GM23338 (cell line): Measurements from ENCODE around the gene PVALEF. TPM values are rescaled to one million over a fixed set of nuclear protein-coding genes. Genes with fewer than 3 reads are reported as not detected.

Experiments
- ATAC-seq: fragments of 200-7000 bp; cut with Tn5 transposase; 3 replicates; pipeline ENCODE4 v1.9.1; 2020
- DNase-seq: peaks from one replicate; pipeline ENCODE4 v3.0.0-alpha.2; 2015; ENCODE audit warnings: low spot score
- H2AFZ ChIP-seq: fragments of 200-600 bp; sonication (generic); 2 replicates; pipeline ENCODE4 v1.8.0; 2016; ENCODE audit warnings: antibody characterized with exemption, mild to moderate bottlenecking, moderate library complexity
- H3F3A ChIP-seq: fragments of 200-600 bp; sonication (generic); replicated peaks from 2 replicates; pipeline ENCODE4 v1.8.0; 2017; ENCODE audit warnings: antibody characterized with exemption, mixed run types, low read depth
- H3K27ac ChIP-seq: fragments of 200-600 bp; sonication (generic); 2 replicates; pipeline ENCODE4 v1.6.1; 2016; ENCODE audit warnings: low read depth
- H3K27me3 ChIP-seq: fragments of 200-600 bp; sonication (generic); 2 replicates; pipeline ENCODE4 v1.8.0; 2016; ENCODE audit warnings: mild to moderate bottlenecking, mixed run types, moderate library complexity; ENCODE audit not compliant: insufficient read depth
- H3K36me3 ChIP-seq: fragments of 200-600 bp; sonication (generic); 2 replicates; pipeline ENCODE4 v1.8.0; 2016; ENCODE audit warnings: mild to moderate bottlenecking; ENCODE audit not compliant: insufficient read depth
- H3K4me1 ChIP-seq: fragments of 200-600 bp; sonication (generic); 2 replicates; pipeline ENCODE4 v1.8.0; 2016; ENCODE audit warnings: mild to moderate bottlenecking, moderate library complexity; ENCODE audit not compliant: insufficient read depth
- H3K4me2 ChIP-seq: fragments of 200-600 bp; sonication (generic); 2 replicates; pipeline ENCODE4 v1.7.1; 2017; ENCODE audit warnings: mixed run types
- H3K4me3 ChIP-seq: fragments of 200-600 bp; sonication (generic); 2 replicates; pipeline ENCODE4 v1.6.1; 2016; ENCODE audit warnings: mixed run types
- H3K79me2 ChIP-seq: fragments of 200-600 bp; sonication (generic); replicated peaks from 2 replicates; pipeline ENCODE4 v1.8.0; 2017; ENCODE audit warnings: mild to moderate bottlenecking; ENCODE audit not compliant: insufficient read depth
- H3K9me2 ChIP-seq: fragments of 200-600 bp; sonication (generic); 2 replicates; pipeline ENCODE4 v1.8.0; 2017; ENCODE audit not compliant: insufficient read depth
- H4K20me1 ChIP-seq: fragments of 200-600 bp; sonication (generic); replicated peaks from 2 replicates; pipeline ENCODE4 v1.8.0; 2017; ENCODE audit warnings: mild to moderate bottlenecking; ENCODE audit not compliant: insufficient read depth
- H3K27ac Mint-ChIP-seq: 2 replicates; pipeline ENCODE4 v1.8.0; 2020; ENCODE audit warnings: inconsistent platforms, mild to moderate bottlenecking, moderate library complexity, mixed read lengths
- H3K27me3 Mint-ChIP-seq: 3 replicates; pipeline ENCODE4 v1.8.0; 2022; ENCODE audit warnings: low read depth, mild to moderate bottlenecking, moderate library complexity, mixed read lengths, inconsistent platforms; ENCODE audit not compliant: insufficient read depth, poor library complexity
- H3K36me3 Mint-ChIP-seq: 3 replicates; pipeline ENCODE4 v1.8.0; 2021; ENCODE audit warnings: low read depth, mild to moderate bottlenecking, inconsistent platforms, moderate library complexity, mixed read lengths
- H3K4me1 Mint-ChIP-seq: 3 replicates; pipeline ENCODE4 v1.8.0; 2020; ENCODE audit warnings: mild to moderate bottlenecking, inconsistent platforms, mixed read lengths
- H3K4me3 Mint-ChIP-seq: 3 replicates; pipeline ENCODE4 v1.8.0; 2021; ENCODE audit warnings: moderate library complexity, mild to moderate bottlenecking, inconsistent platforms, mixed read lengths
- H3K9me3 Mint-ChIP-seq: 3 replicates; pipeline ENCODE4 v1.8.0; 2020; ENCODE audit warnings: moderate library complexity, mild to moderate bottlenecking, inconsistent platforms, mixed read lengths
- CREB1 ChIP-seq: fragments of 250-450 bp; sonication (Bioruptor Pico); IDR thresholded peaks from 2 replicates; pipeline ENCODE4 v1.5.0; 2020; ENCODE audit warnings: low read depth, mild to moderate bottlenecking, moderate library complexity
- CTCF ChIP-seq, 2 experiments: fragments of 200-600 bp in 1 of 2; sonication (generic) in 1 of 2; conservative IDR thresholded peaks; 2 replicates each; pipeline versions ENCODE4 v1.5.1 to v1.6.1; 2016 to 2017; ENCODE audit warnings: antibody characterized with exemption in 2 of 2, low read depth in 2 of 2, mild to moderate bottlenecking in 2 of 2, moderate library complexity in 1 of 2
- ETS1 ChIP-seq: IDR thresholded peaks from 2 replicates; pipeline ENCODE4 v1.6.1; 2016; ENCODE audit warnings: antibody characterized with exemption
- EZH2 ChIP-seq: fragments of 200-600 bp; sonication (generic); IDR thresholded peaks from one replicate; pipeline ENCODE4 v1.8.0; 2017; ENCODE audit warnings: antibody characterized with exemption, mild to moderate bottlenecking, low read depth; ENCODE audit not compliant: unreplicated experiment
- EZH2phosphoT487 ChIP-seq: fragments of 200-600 bp; sonication (generic); IDR thresholded peaks from one replicate; pipeline ENCODE4 v1.8.1; 2018; ENCODE audit warnings: antibody characterized with exemption; ENCODE audit not compliant: unreplicated experiment
- JUNB ChIP-seq: IDR thresholded peaks from one replicate; pipeline ENCODE4 v1.6.1; 2016; ENCODE audit warnings: antibody characterized with exemption; ENCODE audit not compliant: unreplicated experiment
- POLR2AphosphoS5 ChIP-seq: IDR thresholded peaks from 2 replicates; pipeline ENCODE4 v1.6.1; 2016; ENCODE audit warnings: antibody characterized with exemption, low read depth
- REST ChIP-seq: IDR thresholded peaks from one replicate; pipeline ENCODE4 v1.6.1; 2018; ENCODE audit warnings: antibody characterized with exemption; ENCODE audit not compliant: unreplicated experiment
- STAT1 ChIP-seq: IDR thresholded peaks from one replicate; pipeline ENCODE4 v1.6.1; 2016; ENCODE audit warnings: antibody characterized with exemption; ENCODE audit not compliant: unreplicated experiment
- ZNF114 ChIP-seq: fragments of 250-450 bp; sonication (Bioruptor Pico); IDR thresholded peaks from 2 replicates; pipeline ENCODE4 v1.5.0; 2020; ENCODE audit warnings: mild to moderate bottlenecking, moderate library complexity
- microRNA counts: library from miRNA; unstranded; fragments of <30 nt; microRNA quantifications from one replicate; lab custom pipeline; 2017
- microRNA-seq: library from miRNA; unstranded; fragments of <30 nt; microRNA quantifications from one replicate; pipeline ENCODE4, GENCODE V29; 2017
- polyA plus RNA-seq: library from polyadenylated mRNA; unstranded; fragments of >200 nt; fragmentation: Nextera tagmentation; extraction: Ambion mirVana; gene quantifications from 2 replicates; pipeline ENCODE4 v1.2.1, GENCODE V29; 2016
- small RNA-seq: library from RNA; depleted of rRNA; stranded (forward); fragments of <200 nt; gene quantifications from one replicate; pipeline ENCODE3, GENCODE V24; 2014; ENCODE audit warnings: low replicate concordance
- total RNA-seq: library from RNA; depleted of rRNA; stranded (reverse); fragments of >200 nt; shearing (Covaris generic); gene quantifications from 2 replicates; pipeline ENCODE4 v1.2.3, GENCODE V29; 2014; rRNA removed

PVALEF gene
- total and polyA plus RNA-seq, 2 experiments from 2014 or later, result not detected

GRCh38 chr17:81231121-81231645 lies 65.9 kb downstream of the PVALEF start (continued):
- no peak for TF ChIP-seq REST
- no peak for TF ChIP-seq EZH2
- TF ChIP-seq ETS1, result no peak
- TF ChIP-seq CREB1 (CRISPR knock-in tag), result no peak
- TF ChIP-seq POLR2AphosphoS5, result no peak
- TF ChIP-seq JUNB, result no peak
- no peak for TF ChIP-seq ZNF114
- TF ChIP-seq EZH2phosphoT487, result no peak
- no peak for TF ChIP-seq CTCF (conservative IDR thresholded peaks at IDR 0.05; ENCODE audit: low read depth in 2 of 2)
- no peak for TF ChIP-seq STAT1

GRCh38 chr17:81231766-81232581 lies 66.7 kb downstream of the PVALEF start:
- Histone ChIP-seq H3K36me3 (no peaks in the 10 kb centered on the region), H3K27ac (no peak overlapping the region), H3K4me1 (no peaks in the 10 kb centered on the region), H2AFZ (no peak overlapping the region), H3K4me3 (no peak overlapping the region), H3K27me3 (no peaks in the 10 kb centered on the region), H3K4me2 (no peak overlapping the region), H3K9me2 (no peaks in the 10 kb centered on the region), H3F3A (no peaks in the 10 kb centered on the region), H4K20me1 (no peaks in the 10 kb centered on the region), H3K79me2 (no peaks in the 10 kb centered on the region)
- H3K27ac Mint-ChIP-seq, result no peak overlapping the region
- H3K4me3 Mint-ChIP-seq, result no peak overlapping the region
- H3K36me3 Mint-ChIP-seq, result peaks cover 15% of the 10 kb centered on the region
- DNase-seq, result no peak
- no peaks in the 10 kb centered on the region for H3K9me3 Mint-ChIP-seq
- ATAC-seq, result no peak
- no peak for TF ChIP-seq CREB1 (CRISPR knock-in tag)
- no peaks in the 10 kb centered on the region; the same call in 2 of the 3 replicates for H3K4me1 Mint-ChIP-seq
- H3K27me3 Mint-ChIP-seq, result peaks cover 6% of the 10 kb centered on the region

MicroRNAs within 50 kb of the gene (microRNA counts, 767-probe panel; counts per million panel counts)
- not detected for microRNA hsa-miR-1250 (lab: Ali Mortazavi, UCI)
- 2,767 counts per million, percentile 5 among the panel's probes with 10 or more counts for microRNA hsa-miR-338-3p (lab: Ali Mortazavi, UCI)
- microRNA hsa-miR-338-5p (lab: Ali Mortazavi, UCI), result not detected
- microRNA hsa-miR-657 (lab: Ali Mortazavi, UCI), result not detected

Small RNA genes lying within 50 kb of the gene (microRNA-seq; reads per million reads assigned to microRNA genes)
- not detected for gene MIR1250
- gene MIR3065, result not detected
- gene MIR338, result not detected
- not detected for gene MIR657

Small RNA genes lying within 50 kb of the gene (small RNA-seq; reads per million reads assigned to genes)
- gene MIR1250 (not detected), gene MIR3065 (0.90 reads per million, percentile 58 among the genes with 10 or more reads in this experiment), gene MIR657 (not detected)

Other genes with a start within 250 kb of the PVALEF start
- 8.2 and 12.3 TPM in 2 replicates for gene CHMP6, start 173.7 kb upstream of the PVALEF start, total RNA-seq
- gene CHMP6, start 173.7 kb upstream of the PVALEF start, polyA plus RNA-seq, result 13.2 and 14.0 TPM in 2 replicates
- gene BAIAP2, start 130.4 kb upstream of the PVALEF start, total RNA-seq, result 16.7 and 22.7 TPM in 2 replicates
- gene BAIAP2, start 130.4 kb upstream of the PVALEF start, polyA plus RNA-seq, result 21.7 and 22.7 TPM in 2 replicates
- 2.3 and 5.0 TPM in 2 replicates for gene AATK, start 714 bp downstream of the PVALEF start, total RNA-seq
- gene AATK, start 714 bp downstream of the PVALEF start, polyA plus RNA-seq, result 1.1 and 1.3 TPM in 2 replicates
- 29.0 and 35.5 TPM in 2 replicates for gene CEP131, start 57.5 kb downstream of the PVALEF start, total RNA-seq
- 26.8 and 29.4 TPM in 2 replicates for gene CEP131, start 57.5 kb downstream of the PVALEF start, polyA plus RNA-seq
- 25.3 and 37.5 TPM in 2 replicates for gene TEPSIN, start 73.5 kb downstream of the PVALEF start, total RNA-seq
- gene TEPSIN, start 73.5 kb downstream of the PVALEF start, polyA plus RNA-seq, result 4.4 and 5.5 TPM in 2 replicates
- 17.9 and 21.5 TPM in 2 replicates for gene NDUFAF8, start 73.8 kb downstream of the PVALEF start, total RNA-seq
- 156 and 175 TPM in 2 replicates for gene NDUFAF8, start 73.8 kb downstream of the PVALEF start, polyA plus RNA-seq
- 51.7 and 55.8 TPM in 2 replicates for gene SLC38A10, start 129.8 kb downstream of the PVALEF start, total RNA-seq
- 17.1 and 18.3 TPM in 2 replicates for gene SLC38A10, start 129.8 kb downstream of the PVALEF start, polyA plus RNA-seq
- gene BAHCC1, start 229.9 kb downstream of the PVALEF start, total RNA-seq, result 1.1 and 1.8 TPM in 2 replicates
- gene BAHCC1, start 229.9 kb downstream of the PVALEF start, polyA plus RNA-seq, result 0.17 and 0.24 TPM in 2 replicates